HG03378 (cell line): ENCODE data around the gene NELFB.

Source experiments
- ATAC-seq: cut with Tn5 transposase; IDR thresholded peaks from one replicate; pipeline ENCODE4 v1.9.1; 2021; ENCODE audit warnings: mild to moderate bottlenecking, moderate library complexity; ENCODE audit not compliant: unreplicated experiment

The NELFB gene

GRCh38 chr9:137302449-137303150 is 47.5 kb downstream of the NELFB start:
- peak; percentile 24 for ATAC-seq

- ATAC-seq = no peak
These were observed 48.2 kb downstream of the NELFB start for GRCh38 chr9:137303151-137303892.

DNA sequence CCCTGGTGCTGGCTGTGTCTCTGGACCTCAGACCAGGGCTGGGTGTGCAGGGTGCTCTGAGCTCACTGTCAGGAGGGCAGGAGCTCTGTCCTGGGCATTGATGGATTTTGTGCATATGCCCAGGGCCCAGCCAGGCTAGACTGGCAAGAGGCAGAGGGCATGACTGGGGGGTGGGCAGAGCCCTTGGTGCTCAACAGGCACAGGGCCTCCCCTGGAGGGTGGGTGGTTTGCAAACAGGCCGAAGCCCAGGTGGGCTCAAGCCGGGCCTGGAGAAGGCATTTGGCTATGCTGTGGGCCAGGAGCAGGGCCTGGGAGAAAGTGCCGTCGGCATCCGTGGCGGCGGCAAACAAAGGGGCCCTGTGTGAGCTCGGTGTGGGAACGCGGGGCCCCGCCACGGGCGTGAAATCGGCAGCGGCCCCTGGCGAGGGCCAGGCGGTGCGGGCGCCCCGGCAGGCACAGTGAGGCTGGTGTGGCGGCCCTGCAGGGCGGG is 48.8 kb downstream of the NELFB start:
- ATAC-seq = no peak

- ATAC-seq = no peak
These were observed 49.4 kb downstream of the NELFB start for GRCh38 chr9:137304383-137305059.

DNA sequence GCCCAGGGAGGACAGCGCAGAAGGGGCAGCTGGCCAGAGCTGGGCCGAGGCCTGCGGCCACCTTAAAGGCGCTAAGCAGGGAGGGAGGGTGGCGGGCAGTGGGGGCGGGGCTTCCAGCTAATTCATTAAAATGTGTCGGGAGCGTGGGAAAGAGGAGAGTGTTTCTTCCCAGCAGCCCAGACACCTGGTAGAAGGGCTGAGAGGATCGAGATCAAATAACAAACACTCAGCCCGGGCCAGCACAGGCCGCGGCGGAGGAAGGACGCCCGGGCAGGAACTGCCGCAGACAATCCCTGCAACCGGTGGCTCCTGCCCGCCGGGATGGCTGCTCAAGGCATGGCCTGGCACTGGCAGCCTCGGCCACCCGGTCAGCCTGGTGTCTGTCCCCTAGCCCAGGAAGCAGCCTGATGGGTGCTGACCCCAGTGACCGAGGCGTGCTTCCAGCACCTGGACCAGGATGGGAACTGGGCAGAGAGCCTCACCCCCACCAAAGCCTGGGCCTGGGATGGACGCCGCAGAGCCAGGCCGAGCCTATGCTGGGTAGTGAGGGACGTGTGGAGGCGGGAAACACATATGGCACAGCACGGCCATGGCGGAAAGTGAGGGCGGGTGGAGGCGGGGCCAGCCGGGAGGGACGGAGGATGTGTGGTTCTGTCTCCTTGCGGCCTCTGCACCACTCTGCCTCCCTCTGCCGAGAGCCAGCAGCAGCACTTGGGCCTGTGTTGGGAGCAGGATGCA is 50.1 kb downstream of the NELFB start:
- ATAC-seq = no peak

DNA sequence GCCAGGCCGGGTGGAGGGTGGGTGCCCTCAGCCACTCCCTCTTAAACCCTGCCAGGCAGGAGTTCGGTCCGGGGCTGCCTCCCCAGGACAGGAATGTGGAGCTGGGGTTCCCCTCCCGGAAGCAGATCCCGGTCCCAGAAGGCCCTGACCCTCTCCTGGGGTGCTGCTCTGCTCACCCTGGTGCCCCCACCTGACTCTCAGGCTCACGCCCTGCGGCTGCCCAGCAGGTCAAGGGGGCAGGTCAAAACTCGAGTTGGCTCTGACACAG is 50.6 kb downstream of the NELFB start:
- no peak for ATAC-seq

GRCh38 chr9:137306066-137306849 is 51.1 kb downstream of the NELFB start:
- no peak for ATAC-seq

DNA sequence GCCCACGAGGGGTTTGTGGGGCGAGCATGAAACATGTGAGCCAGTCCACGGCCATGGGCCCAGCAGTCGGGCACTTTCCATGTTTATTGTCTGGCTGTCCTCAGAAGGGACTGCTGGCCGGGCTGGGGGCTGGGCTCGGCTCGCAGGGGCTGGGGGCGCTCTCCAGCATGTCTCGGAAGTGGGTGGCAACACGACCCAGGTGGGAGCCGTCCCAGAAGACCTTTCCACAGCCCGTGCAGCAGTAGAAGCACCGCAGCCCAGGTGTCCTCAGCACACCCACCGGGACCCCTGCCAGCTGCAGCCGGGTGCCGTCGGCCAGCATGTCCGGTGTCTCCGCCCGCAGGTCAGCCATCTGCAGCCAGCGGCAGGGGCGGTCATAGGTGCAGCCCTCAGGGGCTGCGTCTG is 51.7 kb downstream of the NELFB start:
- ATAC-seq = no peak

GRCh38 chr9:137307255-137308056 is 52.3 kb downstream of the NELFB start:
- ATAC-seq = no peak

GRCh38 chr9:137308057-137308619 is 53.0 kb downstream of the NELFB start:
- ATAC-seq = no peak

DNA sequence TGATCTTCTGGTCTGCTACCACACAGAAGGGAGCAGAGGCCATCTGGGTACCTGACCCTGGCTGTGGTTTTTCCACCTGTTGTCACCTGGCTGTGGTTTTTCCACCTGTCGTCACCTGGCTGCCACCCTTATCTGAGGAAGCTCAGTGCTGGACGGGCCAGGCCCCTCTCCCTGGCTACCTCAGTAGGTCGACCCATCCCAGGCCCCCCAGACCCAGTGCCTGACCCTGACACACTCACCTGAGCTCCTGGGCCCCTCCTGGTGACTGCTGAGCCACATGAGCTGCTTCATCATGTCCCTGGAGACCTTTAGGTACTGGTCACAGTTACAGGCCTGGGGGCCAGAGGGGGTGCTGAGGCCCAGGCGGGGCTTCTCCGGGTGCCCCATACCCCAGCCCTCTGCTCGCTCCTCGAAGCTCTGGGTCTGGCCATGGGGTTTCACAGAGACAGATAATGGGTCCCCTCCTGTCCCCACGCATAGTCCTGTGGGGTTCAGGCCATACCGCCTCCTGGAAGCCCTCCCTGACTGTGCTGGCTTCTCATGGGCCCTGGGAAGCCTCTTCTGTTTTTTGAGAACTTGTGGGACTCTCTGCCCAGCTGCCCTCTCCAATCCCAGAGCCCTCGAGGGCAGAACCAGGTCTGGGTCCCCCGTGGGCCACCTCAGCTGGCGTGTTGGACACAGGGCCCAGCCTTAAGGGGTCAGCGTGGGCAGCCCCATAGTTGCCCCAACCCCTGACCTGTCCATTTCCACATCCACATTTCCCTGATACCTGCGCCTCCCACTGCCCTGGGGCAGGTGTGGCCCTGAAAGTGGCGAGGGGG is 54.5 kb downstream of the NELFB start:
- no peak for ATAC-seq

DNA sequence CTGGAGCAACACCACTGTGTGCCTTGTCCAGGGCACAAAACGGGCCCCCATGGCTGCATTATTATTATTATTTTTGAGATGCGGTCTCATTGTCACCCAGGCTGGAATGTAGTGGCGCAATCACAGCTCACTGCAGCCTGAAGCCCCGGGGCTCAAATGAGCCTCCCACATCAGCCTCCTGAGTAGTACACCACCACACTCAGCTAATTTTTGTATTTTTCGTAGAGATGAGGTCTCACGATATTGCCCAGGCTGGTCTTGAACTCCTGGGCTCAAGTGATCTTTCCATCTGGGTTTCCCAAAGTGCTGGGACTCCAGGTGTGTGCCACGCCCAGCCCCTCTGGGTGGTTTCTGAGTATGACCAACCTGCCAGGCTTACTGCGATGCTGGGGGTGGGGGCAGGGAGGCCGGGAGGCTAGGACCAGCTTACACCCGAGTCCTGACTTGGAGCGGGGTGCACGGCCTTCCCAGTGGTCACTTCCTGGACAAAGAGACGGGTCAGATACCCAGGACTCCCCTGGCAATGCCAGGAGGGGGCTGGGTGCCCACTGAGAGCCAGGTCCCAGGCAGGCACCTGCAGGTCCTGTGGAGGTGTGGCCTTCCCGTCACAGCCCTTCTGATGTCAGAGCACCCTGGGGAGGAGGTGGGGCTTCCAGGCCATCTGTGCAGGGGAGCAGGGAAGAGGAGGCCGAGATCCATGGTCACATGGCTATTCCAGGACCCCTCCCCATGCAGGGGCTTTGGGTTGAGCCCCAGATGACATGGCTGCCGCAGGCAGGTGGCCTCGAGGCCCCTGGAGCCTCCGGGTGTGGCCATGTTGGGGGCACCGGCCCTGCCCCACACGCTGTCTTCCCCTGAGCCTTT is 55.3 kb downstream of the NELFB start:
- ATAC-seq = no peak

GRCh38 chr9:137311171-137311985 is 56.3 kb downstream of the NELFB start:
- no peak for ATAC-seq

- ATAC-seq = no peak
These were observed 57.1 kb downstream of the NELFB start for GRCh38 chr9:137311986-137312851.

DNA sequence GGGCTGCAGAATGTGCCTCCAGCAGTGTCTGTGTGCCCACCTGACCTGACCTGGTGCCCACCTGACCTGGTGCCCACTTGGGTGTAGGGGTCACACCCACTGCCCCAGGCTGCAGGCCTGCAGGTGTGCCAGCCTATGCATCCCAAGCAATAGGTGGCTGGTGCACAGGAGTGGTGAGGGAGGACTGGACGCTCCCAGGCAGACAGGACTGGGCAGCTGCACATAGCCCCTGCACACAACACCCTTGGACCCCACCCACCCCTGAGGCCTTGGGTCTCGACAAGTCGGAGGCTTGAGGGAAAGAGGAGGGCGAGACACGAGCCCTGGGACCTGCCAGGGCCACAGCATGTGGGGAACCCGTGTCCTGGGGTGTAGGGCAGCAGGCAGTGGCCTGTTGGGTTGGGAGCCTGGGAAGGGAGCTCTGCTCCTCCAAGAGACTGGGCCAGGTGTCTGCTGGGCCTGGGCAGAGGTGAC is 57.8 kb downstream of the NELFB start:
- ATAC-seq = no peak
